ENCODE measurements around the gene AGBL5.
"Not testable (repeated sequence)": the region's sequence is repeated elsewhere in the genome, so short reads cannot be mapped to it uniquely, and the experiment has no call there.

Gene AGBL5

GRCh38 chr2:27075566-27075871 is 24.1 kb downstream of the AGBL5 start:
- not testable (repeated sequence) for DNase-seq (ENCODE audit: low read depth in 1 of 2, low spot score in 1 of 2)

GRCh38 chr2:27076323-27076722 is 24.9 kb downstream of the AGBL5 start:
- DNase-seq (ENCODE audit: low read depth in 1 of 2, low spot score in 1 of 2): no peak

- no peak for DNase-seq (ENCODE audit: low read depth in 1 of 2, low spot score in 1 of 2)
Measured at GRCh38 chr2:27077231-27077630, 25.8 kb downstream of the AGBL5 start.

- no peak for DNase-seq (ENCODE audit: low read depth in 1 of 2, low spot score in 1 of 2)
Measured at GRCh38 chr2:27078267-27079194, 27.1 kb downstream of the AGBL5 start, which contains the start of gene EMILIN1. TSS of gene EMILIN1 (plus strand) at chr2:27078615. CDS start at chr2:27079066, 451 bp downstream.

GRCh38 chr2:27079233-27080139 is 28.0 kb downstream of the AGBL5 start:
- no peak for DNase-seq (ENCODE audit: low read depth in 1 of 2, low spot score in 1 of 2)

- DNase-seq (ENCODE audit: low read depth in 1 of 2, low spot score in 1 of 2): no peak
Measured at GRCh38 chr2:27080140-27080469, 28.6 kb downstream of the AGBL5 start.

- DNase-seq (ENCODE audit: low read depth in 1 of 2, low spot score in 1 of 2): no peak
Measured at GRCh38 chr2:27080603-27080936, 29.1 kb downstream of the AGBL5 start.

GRCh38 chr2:27081984-27082772 is 30.7 kb downstream of the AGBL5 start:
- no peak for DNase-seq (ENCODE audit: low read depth in 1 of 2, low spot score in 1 of 2)

- no peak for DNase-seq (ENCODE audit: low read depth in 1 of 2, low spot score in 1 of 2)
Measured at GRCh38 chr2:27082773-27083409, 31.4 kb downstream of the AGBL5 start.

- DNase-seq (ENCODE audit: low read depth in 1 of 2, low spot score in 1 of 2): no peak
Measured at GRCh38 chr2:27083410-27084296, 32.2 kb downstream of the AGBL5 start.

GRCh38 chr2:27084297-27085061 is 33.0 kb downstream of the AGBL5 start:
- DNase-seq (ENCODE audit: low read depth in 1 of 2, low spot score in 1 of 2): no peak

- DNase-seq (ENCODE audit: low read depth in 1 of 2, low spot score in 1 of 2): no peak
Measured at GRCh38 chr2:27085062-27085672, 33.7 kb downstream of the AGBL5 start.

- no peak for DNase-seq (ENCODE audit: low read depth in 1 of 2, low spot score in 1 of 2)
Measured at GRCh38 chr2:27085673-27086089, 34.2 kb downstream of the AGBL5 start.

- peak; percentile 98 to 99 for DNase-seq (ENCODE audit: low read depth in 1 of 2, low spot score in 1 of 2)
Measured at GRCh38 chr2:27086090-27086723, 34.7 kb downstream of the AGBL5 start.

- DNase-seq (ENCODE audit: low read depth in 1 of 2, low spot score in 1 of 2): no peak
Measured at GRCh38 chr2:27086724-27087593, 35.5 kb downstream of the AGBL5 start, which contains the start of gene KHK. TSS of gene KHK (plus strand) at chr2:27086772. CDS start at chr2:27087260, 488 bp downstream.

GRCh38 chr2:27087823-27088410 is 36.4 kb downstream of the AGBL5 start:
- DNase-seq (ENCODE audit: low read depth in 1 of 2, low spot score in 1 of 2): no peak

GRCh38 chr2:27088634-27089033 is 37.2 kb downstream of the AGBL5 start:
- no peak for DNase-seq (ENCODE audit: low read depth in 1 of 2, low spot score in 1 of 2)
